Stimulated activated CD4-positive, alpha-beta T cell treated with anti-CD3 and anti-CD28 coated beads, Interleukin-4, amount 100 ng/mL, for 1 hour (primary cell): ENCODE data around the gene RASAL1.

Experiments used
- DNase-seq: peaks from one replicate; pipeline ENCODE4 v3.0.0-alpha.2; 2020

Gene RASAL1

GRCh38 chr12:113070117-113070906 lies 65.2 kb downstream of the RASAL1 start:
- no peak for DNase-seq

GRCh38 chr12:113069751-113070116 lies 65.8 kb downstream of the RASAL1 start:
- DNase-seq: no peak

GRCh38 chr12:113069149-113069548 lies 66.4 kb downstream of the RASAL1 start:
- DNase-seq: no peak

GRCh38 chr12:113067987-113068935 lies 67.3 kb downstream of the RASAL1 start:
- no peak for DNase-seq

DNA sequence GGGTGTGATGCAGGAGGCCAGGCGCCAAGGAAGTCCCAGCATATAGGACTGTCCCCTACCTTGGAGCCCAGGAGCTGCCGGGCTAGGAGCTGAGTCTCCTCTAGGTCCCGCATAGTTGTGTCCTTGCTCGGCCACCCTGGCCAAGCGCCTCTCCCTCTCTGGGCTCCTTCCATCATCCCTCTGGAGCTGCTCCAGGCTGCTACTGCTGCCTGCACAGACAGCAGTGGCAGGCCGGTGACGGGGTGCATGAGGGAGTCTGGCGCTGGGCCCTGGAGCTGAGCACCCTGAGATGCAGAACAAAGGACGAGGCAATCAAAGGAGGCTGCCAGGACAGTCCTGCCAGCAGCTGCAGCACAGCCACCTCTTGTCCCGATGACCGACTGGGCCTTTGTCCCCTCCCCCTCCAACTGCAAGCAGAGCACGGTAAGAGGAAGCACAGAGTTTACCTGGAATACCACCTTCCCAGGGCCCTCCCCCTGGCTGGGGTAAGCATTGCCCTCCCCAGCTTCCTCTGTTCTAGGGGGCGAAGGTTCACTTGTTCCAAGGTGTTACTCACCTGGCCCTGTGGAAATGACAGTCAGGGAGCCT lies 68.7 kb downstream of the RASAL1 start:
- no peak for DNase-seq

- no peak for DNase-seq
These were observed 70.2 kb downstream of the RASAL1 start for GRCh38 chr12:113065126-113066007.

DNA sequence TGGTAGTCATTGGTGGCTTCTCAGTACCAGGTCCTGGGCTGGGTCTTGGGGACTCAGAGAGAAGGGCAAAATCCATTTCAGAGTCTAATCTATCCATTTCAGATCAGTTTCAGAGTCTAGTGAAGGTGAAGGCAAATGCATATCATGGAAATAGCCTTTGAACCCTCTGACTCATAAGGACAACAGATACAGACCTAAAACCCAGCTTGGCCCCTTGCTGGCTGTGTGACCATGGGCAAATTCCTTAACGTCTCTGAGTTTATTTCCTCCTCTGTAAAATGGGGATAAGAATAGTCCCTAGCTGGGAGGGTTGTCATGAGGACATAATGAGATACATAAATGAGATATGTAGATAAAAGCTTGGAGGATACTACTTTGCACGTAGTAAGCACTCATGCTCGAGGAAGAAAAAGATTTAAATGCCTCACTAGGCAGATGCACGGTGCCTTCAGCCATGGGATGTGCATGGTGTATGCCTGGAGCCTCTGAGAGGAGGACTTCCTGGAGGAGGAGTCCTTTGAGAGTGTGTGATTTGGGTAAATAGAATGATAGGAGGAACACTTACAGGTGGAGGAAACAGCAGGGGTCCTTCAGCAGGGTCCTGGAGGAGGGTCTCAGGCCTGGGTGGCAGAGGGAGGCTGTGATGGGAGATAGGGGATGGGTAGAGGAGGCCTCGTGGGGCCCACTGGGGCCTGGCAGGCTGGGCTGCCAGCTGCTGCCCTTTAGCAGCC lies 71.0 kb downstream of the RASAL1 start:
- DNase-seq: no peak

DNA sequence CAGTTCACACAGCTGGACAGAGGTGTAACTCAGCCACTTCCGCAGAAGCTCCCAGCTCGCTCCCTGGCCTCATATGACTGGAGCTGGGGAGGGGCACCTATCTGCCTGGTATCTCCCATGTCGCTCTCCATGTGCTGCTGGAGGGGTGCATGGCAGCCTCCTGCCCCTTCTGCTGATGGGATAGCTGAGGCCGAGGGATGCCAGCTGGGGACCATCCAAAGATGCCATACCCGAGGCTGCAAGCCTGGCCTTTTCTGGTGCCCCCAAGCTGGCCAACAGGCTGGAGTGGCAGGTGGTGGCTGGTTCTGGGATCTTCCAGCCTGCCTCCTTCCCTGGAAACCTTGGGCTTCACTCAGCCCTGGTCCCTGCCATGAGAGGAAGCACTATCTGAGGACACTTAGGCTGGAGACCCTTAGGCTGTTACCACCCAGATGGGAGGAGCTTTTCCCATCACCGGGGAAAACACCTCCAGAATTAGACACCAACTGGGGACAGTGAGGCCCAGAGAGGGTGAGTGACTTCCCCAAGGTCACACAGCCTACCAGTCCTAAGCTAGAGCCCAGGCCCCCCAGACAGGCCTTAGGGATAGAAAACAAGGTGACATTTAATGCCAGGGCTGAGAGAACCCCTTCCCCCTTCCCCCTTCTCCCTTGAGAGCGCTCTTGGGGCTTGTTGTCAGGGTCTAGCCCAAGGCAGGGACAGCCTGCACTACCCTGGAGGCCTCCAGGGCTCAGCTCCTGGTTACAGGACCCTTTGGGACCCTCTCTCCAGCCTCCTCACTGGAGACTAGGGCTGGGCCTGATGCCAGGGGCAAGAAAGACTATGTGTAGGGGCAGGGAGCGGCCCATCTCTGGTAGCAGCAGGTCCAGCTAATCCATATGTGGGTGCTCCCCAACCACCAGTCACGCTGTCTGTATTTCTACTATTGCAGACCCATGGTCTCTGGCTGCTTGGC lies 71.9 kb downstream of the RASAL1 start:
- no peak for DNase-seq

DNA sequence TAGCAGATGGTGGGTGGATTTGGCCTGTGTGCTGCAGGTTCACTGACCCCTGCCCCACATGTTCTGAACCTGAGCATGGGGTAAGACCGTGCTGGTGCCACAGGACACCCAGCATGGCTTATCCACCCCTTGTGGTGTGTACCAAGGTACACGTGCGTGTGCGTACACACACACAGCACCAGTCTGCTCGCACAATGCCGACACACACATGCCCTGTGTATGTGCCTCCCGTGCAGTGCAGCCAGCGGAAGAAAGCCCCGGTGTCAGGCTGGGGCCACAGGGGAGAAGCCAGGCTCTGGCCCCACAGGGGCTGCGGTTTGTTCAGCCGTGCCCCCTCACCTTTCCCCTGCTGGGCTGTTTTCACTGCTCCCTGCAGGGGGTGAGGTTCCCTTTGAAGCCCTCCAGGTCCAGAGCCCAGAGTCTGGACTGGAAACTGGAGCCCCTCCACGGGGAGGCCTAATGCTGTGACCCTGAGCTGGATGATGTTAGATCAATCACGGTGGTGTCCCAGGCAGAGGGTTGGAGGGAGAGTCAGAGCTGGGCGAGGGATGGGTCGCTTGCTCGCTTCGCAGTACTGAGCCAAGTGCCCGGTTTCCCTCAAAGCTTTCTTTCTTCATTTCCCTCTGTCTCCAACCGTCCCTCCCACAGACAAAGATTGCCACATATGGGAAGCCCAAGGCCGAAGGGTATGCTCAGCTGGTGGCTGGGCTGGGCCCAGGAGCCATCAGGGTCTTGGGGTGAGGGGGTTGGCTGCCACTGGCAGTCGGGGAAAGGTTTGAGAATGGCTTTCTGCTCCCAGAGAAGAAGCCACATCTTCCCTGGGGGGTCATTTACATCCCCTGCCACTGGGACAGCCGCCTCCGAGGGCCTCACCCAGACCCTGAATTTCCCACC lies 72.8 kb downstream of the RASAL1 start:
- no peak for DNase-seq

DNA sequence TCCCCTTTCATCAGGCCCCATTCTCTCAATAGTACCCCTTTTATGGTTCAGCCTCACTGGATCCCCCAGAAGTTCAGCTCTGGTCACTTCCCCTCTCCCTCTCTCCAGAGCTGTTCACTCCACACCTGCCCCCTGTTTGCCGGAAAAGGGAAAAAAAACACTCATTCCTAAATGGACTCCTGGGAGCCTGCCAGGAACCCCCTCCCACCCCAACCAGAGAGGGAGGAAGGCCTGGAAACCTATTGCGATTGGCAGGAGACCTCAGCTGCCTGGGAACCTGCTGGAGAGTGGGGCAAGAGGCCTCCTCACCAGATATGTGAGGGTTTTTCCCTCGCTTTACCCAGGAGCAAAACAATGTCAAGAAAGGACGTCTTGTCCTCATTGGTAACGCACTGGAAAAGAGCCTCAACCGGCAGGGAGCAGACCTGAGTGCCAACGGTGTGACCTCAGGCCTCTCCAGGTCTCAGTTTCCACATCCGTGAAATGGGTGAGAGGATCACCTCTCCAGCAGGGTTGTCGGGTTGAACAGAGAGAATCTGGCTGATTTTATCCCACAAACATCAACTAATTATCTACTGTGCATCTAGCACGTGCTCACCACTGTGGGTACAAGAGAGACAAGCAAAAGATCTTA lies 74.4 kb downstream of the RASAL1 start:
- DNase-seq: no peak

DNA sequence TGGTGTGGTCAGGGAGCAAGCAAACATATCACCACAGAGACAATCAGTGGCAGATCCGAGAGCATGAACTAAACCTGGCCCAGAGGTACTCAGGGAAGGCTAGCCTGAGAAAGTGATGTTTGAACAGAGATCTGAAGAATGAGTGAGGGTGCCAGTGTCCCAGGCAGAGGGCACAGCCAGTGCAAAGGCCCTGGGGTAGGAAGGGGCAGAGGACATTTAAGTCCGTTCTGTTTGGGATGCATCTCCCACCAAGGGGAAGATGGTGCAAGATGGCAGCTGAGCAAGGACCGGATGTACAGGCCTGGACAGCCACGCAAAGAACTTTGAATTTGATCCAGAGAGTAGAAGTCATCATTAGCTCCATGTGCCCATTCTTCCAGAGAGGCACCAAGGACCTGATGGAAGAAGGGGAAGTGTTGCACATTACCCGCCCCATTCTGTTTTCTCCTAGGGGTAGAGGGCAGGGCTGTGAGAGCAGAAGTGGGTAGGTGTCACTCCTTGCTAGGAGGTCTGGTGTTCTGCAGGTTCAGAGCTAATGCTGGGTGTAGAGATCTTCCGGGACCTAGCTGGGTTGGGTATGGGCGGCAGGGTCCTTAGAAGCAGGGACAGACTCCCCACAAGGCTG lies 75.1 kb downstream of the RASAL1 start:
- DNase-seq: no peak

DNA sequence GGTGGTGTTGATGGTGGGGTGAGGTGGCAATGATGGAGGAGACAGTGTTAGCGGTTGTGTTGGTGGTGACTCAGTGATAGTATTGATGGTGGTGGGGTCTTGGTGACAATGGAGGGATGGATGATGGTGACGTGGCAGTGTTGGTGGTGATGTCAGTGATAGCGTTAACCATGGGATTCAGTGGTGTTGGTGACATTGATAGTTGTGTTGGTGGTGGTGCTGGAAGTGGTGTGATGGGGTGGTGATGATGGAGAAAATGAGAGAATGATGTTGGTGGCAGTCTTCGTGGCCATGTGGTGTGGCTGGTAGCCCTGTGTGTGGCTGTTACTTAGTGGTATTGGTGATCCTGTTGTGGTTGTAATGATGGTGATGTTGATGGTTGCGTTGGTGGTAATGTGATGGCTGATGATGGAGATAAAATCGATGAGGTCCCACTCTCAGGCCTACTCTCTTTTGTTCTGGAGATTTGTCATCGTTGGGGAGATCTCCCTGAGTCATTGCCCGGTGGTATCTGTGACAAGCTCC lies 76.4 kb downstream of the RASAL1 start:
- no peak for DNase-seq

DNA sequence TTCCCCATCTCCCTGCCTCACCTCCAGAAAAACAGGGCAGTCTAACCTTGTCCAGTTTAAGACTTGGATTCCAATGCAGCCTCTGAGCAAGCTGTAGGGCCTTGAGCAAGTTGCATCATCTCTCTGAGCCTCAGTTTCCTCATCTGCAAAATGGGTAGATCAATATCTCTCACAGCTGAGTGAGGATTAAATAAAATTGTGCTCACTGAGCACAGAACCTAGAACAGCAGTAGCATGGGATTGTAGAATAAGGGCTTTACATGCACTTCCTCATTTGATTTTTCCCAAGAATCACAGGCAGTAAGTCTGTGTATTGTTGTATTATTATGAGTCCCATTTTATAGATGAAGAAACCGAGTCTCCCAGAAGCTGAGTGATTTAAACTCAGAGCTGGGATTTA lies 77.0 kb downstream of the RASAL1 start:
- DNase-seq: no peak

- no peak for DNase-seq
These were observed 77.7 kb downstream of the RASAL1 start for GRCh38 chr12:113057565-113058485.

DNA sequence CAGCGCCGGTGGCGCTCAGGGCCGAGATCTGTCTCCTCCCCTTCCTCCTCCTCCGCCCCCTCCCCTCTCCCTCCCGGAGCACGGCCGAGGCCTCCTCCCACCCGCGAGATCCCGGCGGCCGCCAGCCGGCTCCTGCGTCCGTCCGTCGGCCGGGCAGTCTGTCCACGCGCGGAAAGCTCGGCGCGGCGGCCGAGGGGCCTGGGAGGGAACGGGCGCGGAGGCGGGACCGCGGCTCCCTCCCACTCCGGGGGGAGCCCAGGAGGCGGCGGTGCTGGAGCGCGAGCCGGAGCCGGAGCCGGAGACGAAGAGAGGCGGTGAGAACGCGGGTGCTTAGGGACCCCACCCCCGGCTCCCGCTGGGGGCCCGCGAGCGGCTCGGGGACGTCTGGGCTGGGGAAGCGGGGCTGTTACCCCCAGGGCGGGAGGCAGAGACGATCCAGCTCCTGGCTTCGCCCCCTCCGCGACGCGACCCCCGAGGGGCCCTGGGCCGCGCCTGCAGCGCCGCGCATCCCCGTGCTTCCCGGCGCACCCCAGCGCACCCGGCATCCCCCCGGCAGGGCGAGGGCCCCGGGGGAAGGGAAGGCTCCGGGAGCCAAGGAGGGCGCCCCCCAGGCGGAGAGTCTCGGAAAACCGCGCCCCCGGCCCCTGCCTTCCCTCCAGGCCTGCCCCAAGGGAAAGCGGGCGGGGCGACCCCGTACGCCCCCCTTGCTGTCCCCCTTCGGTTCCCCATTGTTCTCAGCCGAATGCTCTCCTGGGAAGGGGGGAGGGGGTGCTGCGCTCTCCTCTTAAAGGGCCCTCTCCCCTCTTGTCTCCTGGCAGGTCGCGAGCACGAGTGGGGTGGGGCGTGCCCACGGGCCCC lies 78.7 kb downstream of the RASAL1 start, which contains the start of gene DTX1:
Gene DTX1 (plus strand): TSS at position 100 of the 858 bp plus-strand sequence. CDS start 1,463 bp downstream, outside the sequence.
- peak; percentile 54 for DNase-seq

DNA sequence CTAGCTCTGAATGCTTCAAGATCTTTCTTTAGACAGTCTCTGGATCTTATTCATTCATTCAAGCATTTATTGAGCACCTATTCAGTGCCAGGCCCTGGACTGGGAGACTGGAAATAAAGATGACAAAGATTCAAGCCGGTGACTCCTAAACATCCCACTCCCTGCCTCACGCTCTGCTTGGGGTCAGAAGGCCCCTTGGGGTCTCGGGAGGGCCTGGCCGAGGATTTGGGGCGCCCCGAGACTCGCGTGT lies 79.3 kb downstream of the RASAL1 start:
- no peak for DNase-seq
